Activated naive CD8-positive, alpha-beta T cell treated with anti-CD3 and anti-CD28 coated beads, Interleukin-2, amount 50 U/mL, for 24 hours (primary cell): ENCODE measurements around the gene MIER2.
"Not testable (repeated sequence)": the region's sequence is repeated elsewhere in the genome, so short reads cannot be mapped to it uniquely, and the experiment has no call there.

Source experiments
- ATAC-seq: fragments of 150-1000 bp; cut with Tn5 transposase; one replicate; pipeline ENCODE4 v1.10.0; 2021
- DNase-seq: peaks from one replicate; pipeline ENCODE4 v3.0.0; 2021
- H3K27ac Mint-ChIP-seq: one replicate; pipeline ENCODE4 v1.8.0; 2021; ENCODE audit warnings: mild to moderate bottlenecking, mixed read lengths
- H3K27me3 Mint-ChIP-seq: one replicate; pipeline ENCODE4 v1.8.0; 2021; ENCODE audit warnings: mixed read lengths
- H3K36me3 Mint-ChIP-seq: one replicate; pipeline ENCODE4 v1.8.0; 2021; ENCODE audit warnings: low read depth, mixed read lengths
- H3K4me1 Mint-ChIP-seq: one replicate; pipeline ENCODE4 v1.8.0; 2021; ENCODE audit warnings: mixed read lengths
- H3K4me3 Mint-ChIP-seq: one replicate; pipeline ENCODE4 v1.8.0; 2021; ENCODE audit warnings: mild to moderate bottlenecking, moderate library complexity, mixed read lengths
- H3K9me3 Mint-ChIP-seq: one replicate; pipeline ENCODE4 v1.8.0; 2021; ENCODE audit warnings: mixed read lengths

MIER2 gene

DNA sequence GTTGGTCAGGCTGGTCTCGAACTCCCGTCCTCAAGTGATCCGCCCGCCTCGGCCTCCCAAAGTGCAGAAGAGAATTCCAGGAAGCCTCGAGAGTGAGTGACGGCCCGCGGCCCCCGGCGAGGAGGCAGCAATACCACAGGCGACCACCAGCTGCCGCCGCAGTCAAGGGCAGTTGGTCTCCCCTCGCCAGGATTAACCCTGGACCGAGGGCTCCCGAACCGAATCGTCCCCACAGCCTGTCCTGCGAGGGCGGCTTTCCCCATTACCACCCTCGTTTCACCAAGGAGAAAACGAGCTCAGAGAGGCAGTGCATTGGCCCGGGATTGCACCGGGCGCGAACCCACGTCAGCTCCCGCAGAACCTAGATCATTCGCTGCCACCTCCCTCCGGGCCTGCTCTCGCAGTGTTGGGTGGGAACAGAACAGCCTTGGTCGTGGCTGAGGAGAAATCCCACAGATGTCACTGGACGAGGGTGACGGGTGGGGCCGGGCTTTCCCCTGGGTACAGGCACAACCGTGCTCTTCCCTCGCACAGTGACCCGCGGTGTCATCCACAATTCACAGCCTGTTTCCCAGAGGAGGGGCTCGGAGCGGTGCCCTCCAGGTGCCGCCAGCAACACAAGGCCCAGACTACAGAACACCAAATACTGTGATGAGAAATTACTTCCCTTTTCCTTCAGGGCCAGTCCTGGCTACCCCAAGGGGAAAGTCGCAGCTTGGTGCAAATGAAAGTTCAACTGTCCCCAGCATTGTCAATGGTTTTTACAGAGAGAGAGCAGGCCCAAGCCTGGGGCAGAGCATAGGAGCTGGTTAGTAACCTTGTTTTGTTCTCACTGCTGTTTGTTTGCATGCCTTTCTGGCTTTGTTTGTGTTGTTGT is 39.6 kb upstream of the MIER2 start:
- Mint-ChIP-seq H3K27me3 (peaks cover 49% of the 10 kb centered on the region), H3K4me3 (peak overlapping the region; percentile 24), H3K4me1 (peaks cover 24% of the 10 kb centered on the region), H3K9me3 (no peaks in the 10 kb centered on the region), H3K27ac (peak overlapping the region; percentile 73), H3K36me3 (no peaks in the 10 kb centered on the region)
- peak; percentile 35 for DNase-seq
- no peak for ATAC-seq

DNA sequence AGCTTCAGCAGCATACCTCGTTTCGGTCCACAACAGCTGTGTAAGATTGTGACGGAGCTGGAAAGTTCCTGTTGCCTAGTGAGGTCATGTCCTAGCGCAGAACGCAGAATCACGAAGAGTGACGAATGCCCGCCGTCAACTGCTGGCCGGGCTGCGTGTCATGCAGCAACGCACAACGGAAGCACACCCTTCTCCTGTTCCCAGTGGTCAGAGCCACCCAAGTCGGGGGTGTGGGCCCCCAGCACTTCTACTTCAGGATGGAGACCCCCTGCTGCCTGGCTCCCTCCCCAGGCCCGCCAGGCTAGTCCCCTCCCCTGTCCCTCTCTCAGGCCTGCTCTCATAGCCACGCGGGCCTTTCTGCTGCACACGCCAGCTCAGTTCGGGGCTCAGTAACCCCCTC is 38.4 kb upstream of the MIER2 start:
- Mint-ChIP-seq H3K4me1 (peaks cover 24% of the 10 kb centered on the region), H3K27me3 (peaks cover 41% of the 10 kb centered on the region), H3K27ac (peak overlapping the region; percentile 89), H3K9me3 (no peaks in the 10 kb centered on the region), H3K36me3 (no peaks in the 10 kb centered on the region), H3K4me3 (peak overlapping the region; percentile 62)
- DNase-seq (no peak), ATAC-seq (no peak)

DNA sequence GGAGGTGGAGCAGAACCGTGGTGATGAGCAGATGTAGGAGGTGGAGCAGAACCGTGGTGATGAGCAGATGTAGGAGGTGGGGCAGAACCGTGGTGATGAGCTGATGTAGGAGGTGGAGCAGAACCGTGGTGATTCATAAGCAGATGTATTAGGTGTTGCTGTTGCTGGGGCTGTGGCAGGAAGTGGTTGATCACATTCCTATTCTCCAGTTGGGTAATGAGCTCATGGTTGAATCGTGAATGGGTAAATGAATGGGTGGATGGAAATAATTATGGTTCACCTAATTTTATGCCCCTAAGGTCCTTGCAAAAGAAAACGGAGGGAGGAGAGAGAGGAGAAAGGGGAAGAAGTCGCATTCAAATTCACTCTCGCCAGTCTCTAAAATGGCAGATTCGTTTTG is 38.0 kb upstream of the MIER2 start:
- Mint-ChIP-seq H3K27me3 (peaks cover 38% of the 10 kb centered on the region), H3K27ac (peak overlapping the region; percentile 89), H3K4me1 (peaks cover 24% of the 10 kb centered on the region), H3K4me3 (peak overlapping the region; percentile 62)
- ATAC-seq = peak; percentile 86
- DNase-seq = peak; percentile 39
- not testable (repeated sequence) for H3K9me3 Mint-ChIP-seq, H3K36me3 Mint-ChIP-seq

DNA sequence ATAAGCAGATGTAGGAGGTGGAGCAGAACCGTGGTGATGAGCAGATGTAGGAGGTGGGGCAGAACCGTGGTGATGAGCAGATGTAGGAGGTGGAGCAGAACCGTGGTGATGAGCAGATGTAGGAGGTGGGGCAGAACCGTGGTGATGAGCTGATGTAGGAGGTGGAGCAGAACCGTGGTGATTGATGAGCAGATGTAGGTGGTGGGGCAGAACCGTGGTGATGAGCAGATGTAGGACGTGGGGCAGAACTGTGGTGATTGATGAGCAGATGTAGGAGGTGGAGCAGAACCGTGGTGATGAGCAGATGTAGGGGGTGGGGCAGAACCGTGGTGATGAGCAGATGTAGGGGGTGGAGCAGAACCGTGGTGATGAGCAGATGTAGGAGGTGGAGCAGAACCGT is 37.3 kb upstream of the MIER2 start:
- not testable (repeated sequence) for H3K27ac Mint-ChIP-seq, H3K36me3 Mint-ChIP-seq, H3K9me3 Mint-ChIP-seq, H3K4me3 Mint-ChIP-seq, ATAC-seq, DNase-seq
- peaks cover 36% of the 10 kb centered on the region for H3K27me3 Mint-ChIP-seq
- peaks cover 24% of the 10 kb centered on the region for H3K4me1 Mint-ChIP-seq

DNA sequence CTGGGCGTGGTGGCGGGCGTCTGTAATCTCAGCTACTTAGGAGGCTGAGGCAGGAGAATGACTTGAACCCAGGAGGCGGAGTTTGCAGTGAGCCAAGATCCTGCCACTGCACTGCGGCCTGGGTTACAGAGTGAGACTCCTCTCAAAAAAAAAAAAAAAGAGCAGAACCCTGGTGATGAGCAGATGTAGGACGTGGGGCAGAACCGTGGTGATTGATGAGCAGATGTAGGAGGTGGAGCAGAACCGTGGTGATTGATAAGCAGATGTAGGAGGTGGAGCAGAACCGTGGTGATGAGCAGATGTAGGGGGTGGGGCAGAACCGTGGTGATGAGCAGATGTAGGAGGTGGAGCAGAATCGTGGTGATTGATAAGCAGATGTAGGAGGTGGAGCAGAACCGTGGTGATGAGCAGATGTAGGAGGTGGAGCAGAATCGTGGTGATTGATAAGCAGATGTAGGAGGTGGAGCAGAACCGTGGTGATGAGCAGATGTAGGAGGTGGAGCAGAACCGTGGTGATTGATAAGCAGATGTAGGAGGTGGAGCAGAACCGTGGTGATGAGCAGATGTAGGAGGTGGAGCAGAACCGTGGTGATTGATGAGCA is 36.1 kb upstream of the MIER2 start:
- not testable (repeated sequence) for ATAC-seq, H3K36me3 Mint-ChIP-seq, DNase-seq, H3K9me3 Mint-ChIP-seq, H3K27ac Mint-ChIP-seq, H3K4me3 Mint-ChIP-seq
- Mint-ChIP-seq H3K4me1 (peaks cover 24% of the 10 kb centered on the region), H3K27me3 (peaks cover 25% of the 10 kb centered on the region)

DNA sequence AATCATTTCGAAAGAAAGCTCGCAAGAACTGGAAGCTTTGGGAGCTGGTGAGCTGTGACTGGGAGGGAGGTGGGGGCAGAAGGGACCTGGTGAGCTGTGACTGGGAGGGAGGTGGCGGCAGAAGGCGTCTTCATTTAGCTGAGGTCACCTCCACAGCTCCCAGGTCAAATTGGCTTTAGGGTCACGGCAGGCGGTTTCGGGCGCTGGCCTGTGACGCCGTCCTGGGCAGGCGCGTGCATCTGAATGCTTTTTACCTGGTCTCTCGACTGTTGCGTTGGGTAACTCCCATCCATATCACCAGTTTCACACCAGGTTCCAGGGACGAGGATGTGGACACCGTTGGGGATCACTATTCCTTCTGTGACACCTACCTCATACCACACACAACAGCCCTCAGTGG is 35.2 kb upstream of the MIER2 start:
- H3K4me3 Mint-ChIP-seq = no peak overlapping the region
- no peak for DNase-seq
- no peaks in the 10 kb centered on the region for H3K9me3 Mint-ChIP-seq
- no peak for ATAC-seq
- H3K36me3 Mint-ChIP-seq = no peaks in the 10 kb centered on the region
- H3K27ac Mint-ChIP-seq = no peak overlapping the region
- peaks cover 24% of the 10 kb centered on the region for H3K4me1 Mint-ChIP-seq
- H3K27me3 Mint-ChIP-seq = peaks cover 19% of the 10 kb centered on the region

DNA sequence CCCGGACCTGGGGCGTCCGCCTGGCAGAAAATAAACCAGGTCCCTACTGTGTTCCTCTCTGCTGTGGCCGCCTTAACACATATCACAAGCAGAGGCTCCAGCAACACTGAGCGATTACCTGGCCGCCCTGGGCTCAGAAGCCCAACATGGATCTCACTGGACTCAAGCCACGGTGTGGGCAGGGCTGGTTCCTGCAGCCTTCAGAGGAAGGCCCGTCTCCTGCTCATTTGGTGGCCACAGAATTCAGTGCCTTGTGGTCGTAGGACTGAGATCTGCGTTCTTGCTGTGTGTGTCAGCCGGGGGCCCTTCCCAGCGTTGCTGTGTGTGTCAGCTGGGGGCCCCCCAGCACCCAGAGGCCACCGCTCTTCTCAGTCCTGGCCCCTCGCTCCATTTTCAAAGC is 34.1 kb upstream of the MIER2 start:
- DNase-seq = no peak
- Mint-ChIP-seq H3K4me1 (peaks cover 15% of the 10 kb centered on the region), H3K9me3 (no peaks in the 10 kb centered on the region), H3K4me3 (no peak overlapping the region), H3K27ac (no peak overlapping the region), H3K36me3 (no peaks in the 10 kb centered on the region), H3K27me3 (peaks cover 10% of the 10 kb centered on the region)
- ATAC-seq = no peak

DNA sequence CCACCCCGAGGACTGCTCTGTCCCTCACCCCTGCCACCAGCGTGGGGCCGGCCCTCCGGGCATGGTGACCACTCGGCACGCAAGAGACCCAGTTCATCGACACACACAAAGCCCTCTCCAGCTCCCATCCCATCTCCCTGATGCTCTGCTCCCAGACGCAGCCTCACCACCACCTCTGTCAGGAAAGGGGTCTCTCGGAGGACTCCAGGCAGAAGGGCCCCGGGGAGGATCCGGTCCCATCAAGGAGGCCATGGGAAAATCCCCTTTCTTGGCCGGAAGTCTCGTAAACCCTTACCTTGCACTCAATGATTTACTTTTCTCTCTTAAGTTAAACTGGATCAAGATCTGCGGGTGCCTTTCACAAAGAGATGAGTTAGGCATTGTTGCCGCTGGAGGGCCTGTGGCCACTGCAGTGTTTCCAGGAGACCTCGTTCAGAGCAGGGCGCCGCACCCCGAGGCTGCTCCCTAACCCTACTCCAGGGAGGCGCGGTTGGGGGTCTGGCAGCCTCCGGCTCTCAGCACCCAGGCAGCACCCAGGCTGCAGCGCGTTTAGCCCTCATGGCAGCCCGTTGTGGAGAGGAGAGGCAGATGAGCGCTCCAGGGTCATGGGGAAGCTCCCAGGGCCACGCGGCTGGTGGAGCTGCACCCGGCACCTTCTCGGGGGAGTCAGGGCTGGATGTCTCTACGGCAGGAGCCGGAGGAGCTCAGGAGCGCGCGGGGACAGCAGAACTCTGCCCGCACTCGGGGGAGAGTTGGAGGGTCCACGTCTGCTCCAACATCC is 33.4 kb upstream of the MIER2 start:
- H3K36me3 Mint-ChIP-seq = no peaks in the 10 kb centered on the region
- H3K4me3 Mint-ChIP-seq = no peak overlapping the region
- peaks cover 6% of the 10 kb centered on the region for H3K27me3 Mint-ChIP-seq
- peaks cover 8% of the 10 kb centered on the region for H3K4me1 Mint-ChIP-seq
- DNase-seq (no peak), ATAC-seq (no peak)
- no peaks in the 10 kb centered on the region for H3K9me3 Mint-ChIP-seq
- no peak overlapping the region for H3K27ac Mint-ChIP-seq

DNA sequence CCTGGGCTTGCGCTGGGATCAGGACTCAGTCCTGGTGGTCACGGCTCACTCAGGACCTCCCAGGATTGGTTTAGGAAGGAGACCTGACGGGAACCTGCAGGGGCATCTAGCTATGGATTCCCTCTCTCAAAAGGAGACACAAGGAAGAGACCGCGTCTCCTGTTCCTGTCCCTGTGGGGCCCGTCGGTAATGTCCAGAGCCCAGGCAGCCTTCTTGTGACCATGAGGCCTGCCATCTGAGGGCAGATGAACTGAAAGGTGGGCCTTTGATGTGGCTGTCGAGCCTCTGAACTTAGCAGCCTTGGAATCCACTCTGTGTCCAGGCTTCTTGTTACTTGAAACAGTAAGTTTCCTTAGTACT is 31.5 kb upstream of the MIER2 start:
- Mint-ChIP-seq H3K4me3 (no peak overlapping the region), H3K27ac (no peak overlapping the region), H3K27me3 (peaks cover 6% of the 10 kb centered on the region), H3K4me1 (no peaks in the 10 kb centered on the region), H3K36me3 (no peaks in the 10 kb centered on the region), H3K9me3 (no peaks in the 10 kb centered on the region)
- ATAC-seq (no peak), DNase-seq (no peak)

DNA sequence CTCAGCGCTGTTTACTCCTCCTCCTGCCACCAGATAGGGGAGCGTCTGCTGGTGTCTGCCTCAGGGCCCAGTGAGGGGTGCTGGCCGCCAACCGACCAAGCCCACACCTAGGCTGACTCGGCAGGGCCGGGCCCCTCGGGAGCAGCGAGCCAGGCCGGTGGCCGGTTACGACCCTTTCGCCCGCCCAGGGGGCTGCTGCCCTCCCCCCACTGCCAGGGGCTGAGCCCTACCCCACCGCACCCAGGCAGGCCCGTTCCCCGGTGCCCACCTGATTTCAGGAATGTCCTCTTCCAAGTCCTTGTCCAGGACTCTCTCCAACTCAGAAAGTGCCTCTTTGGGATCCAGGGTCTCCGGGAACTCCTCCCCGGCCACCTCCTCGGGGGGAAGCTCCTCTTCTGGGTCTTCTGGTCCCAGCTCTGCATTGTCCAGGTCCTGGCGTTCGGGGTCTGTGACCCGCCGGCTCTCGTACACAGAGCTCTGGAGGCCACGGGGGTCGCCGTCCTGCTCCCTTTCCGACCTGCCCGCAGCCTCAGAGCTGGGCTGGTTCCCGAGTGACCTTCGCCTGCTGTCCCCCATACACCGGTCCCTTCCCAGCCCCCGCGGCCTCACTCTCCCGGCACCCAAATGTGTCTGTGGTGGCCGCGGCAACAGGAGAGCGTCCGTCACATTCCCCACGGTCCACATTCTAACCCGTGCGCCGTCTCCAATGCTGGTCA is 31.0 kb upstream of the MIER2 start:
- H3K4me3 Mint-ChIP-seq = no peak overlapping the region
- DNase-seq (no peak), ATAC-seq (no peak)
- no peak overlapping the region for H3K27ac Mint-ChIP-seq
- H3K4me1 Mint-ChIP-seq = no peaks in the 10 kb centered on the region
- no peaks in the 10 kb centered on the region for H3K36me3 Mint-ChIP-seq
- peaks cover 6% of the 10 kb centered on the region for H3K27me3 Mint-ChIP-seq
- no peaks in the 10 kb centered on the region for H3K9me3 Mint-ChIP-seq

DNA sequence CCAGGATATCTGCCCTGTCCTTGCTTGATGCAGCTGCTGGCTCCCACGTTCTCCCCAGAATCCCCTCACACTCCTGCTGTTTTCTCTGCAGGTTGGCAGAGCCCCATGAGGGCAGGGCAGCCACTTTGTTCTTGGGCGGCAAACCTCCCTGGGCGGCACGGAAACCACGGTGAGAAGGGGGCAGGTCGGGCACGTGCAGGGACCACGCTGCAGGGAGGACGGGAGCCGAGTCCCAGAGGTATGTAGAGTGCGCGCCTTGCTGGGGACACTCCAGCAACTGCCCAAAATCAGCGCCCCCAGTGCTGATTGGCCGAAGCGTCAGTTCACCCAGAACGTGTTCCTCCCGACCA is 30.3 kb upstream of the MIER2 start:
- no peak for DNase-seq
- H3K36me3 Mint-ChIP-seq = no peaks in the 10 kb centered on the region
- H3K27me3 Mint-ChIP-seq = peaks cover 7% of the 10 kb centered on the region
- no peaks in the 10 kb centered on the region for H3K4me1 Mint-ChIP-seq
- ATAC-seq = no peak
- H3K27ac Mint-ChIP-seq = no peak overlapping the region
- no peak overlapping the region for H3K4me3 Mint-ChIP-seq
- no peaks in the 10 kb centered on the region for H3K9me3 Mint-ChIP-seq

DNA sequence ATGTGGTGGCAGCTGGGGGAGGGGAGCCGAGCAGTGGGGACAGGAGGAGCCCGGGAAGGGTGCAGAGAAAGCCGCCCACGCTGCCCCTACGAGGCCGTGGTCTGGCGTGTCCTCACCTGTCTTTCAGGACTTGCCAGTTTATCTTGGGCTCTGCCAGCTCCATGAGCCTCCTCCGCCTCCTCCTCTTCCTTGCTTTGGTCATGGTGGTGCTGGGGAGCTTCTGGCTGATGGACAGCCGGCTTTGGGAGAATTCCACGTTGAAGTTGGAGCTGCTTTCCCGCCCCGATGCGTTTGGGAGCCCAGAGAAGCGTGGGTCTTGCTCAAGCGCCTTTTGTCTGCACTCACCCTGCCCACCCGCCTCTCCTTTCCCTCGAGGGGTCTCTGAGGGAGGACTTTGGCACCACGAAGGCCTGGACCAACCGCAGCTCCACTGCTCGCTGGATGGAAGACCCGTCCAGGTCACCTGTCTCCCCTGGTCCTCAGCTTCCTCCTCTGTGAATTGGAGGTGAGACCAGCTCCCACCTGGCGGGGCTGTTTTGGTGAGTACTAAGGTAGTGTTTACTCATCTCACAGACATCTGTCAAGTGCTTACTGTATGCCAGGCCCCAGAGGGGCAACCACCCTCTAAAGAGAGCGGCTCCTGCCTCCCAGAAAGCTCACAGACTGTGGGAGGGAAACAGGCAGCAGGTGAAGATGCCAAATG is 29.7 kb upstream of the MIER2 start:
- H3K27ac Mint-ChIP-seq = no peak overlapping the region
- H3K4me1 Mint-ChIP-seq = no peaks in the 10 kb centered on the region
- DNase-seq (no peak), ATAC-seq (no peak)
- no peaks in the 10 kb centered on the region for H3K36me3 Mint-ChIP-seq
- H3K9me3 Mint-ChIP-seq = no peaks in the 10 kb centered on the region
- H3K27me3 Mint-ChIP-seq = peaks cover 11% of the 10 kb centered on the region
- no peak overlapping the region for H3K4me3 Mint-ChIP-seq

DNA sequence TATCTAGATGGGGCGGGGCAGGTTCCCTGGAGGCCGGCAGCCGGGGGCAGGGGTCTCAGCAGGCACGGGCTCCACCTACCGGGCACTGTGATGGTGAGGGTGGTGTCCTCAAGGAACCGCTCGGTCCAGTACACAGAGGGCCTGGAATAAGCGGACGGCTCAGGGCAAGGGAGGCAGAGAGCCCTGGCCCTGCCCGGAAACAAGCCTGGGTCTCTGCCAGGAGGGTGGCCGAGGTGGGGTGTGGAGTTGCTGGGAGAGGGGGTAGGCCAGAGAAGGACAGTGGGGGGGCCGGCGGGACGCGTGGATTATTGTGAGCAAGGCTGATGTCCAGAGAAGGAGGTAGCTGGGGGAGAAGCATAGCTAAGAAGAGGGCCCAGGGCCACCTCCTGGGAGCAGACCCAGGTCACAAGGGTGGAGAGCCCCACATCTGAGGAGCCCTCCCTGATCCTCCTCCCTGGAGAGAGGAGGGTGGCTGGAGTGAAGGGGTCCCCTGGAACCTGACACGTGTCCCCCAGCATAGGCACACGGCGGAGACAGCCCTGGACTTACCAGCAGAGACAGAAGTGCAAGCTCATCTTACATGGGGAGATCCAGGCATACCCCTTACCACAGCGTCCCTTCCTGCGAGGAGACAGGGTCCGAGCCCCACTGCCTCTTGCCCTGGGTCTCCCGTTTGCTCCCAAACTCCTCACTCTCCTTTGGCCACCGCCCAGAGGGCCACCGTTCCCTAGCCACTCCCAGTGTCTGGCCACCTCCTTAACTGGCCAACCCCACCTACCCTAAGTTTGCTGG is 29.0 kb upstream of the MIER2 start:
- Mint-ChIP-seq H3K27ac (no peak overlapping the region), H3K27me3 (peaks cover 11% of the 10 kb centered on the region), H3K36me3 (no peaks in the 10 kb centered on the region), H3K4me3 (no peak overlapping the region), H3K4me1 (no peaks in the 10 kb centered on the region), H3K9me3 (no peaks in the 10 kb centered on the region)
- ATAC-seq (no peak), DNase-seq (no peak)
